Measurements from ENCODE around the gene SERAC1.
A peak's percentile ranks its signal among the peaks of the same experiment; 100 is the strongest.
"Not testable (repeated sequence)": the region's sequence is repeated elsewhere in the genome, so short reads cannot be mapped to it uniquely, and the experiment has no call there.

Gene SERAC1

GRCh38 chr6:158168040-158168289 lies at the start of gene SERAC1:
SERAC1 (minus strand) TSS chr6:158168262; CDS start chr6:158158363, 9,899 bp downstream.
- DNase-seq (ENCODE audit: low read depth in 1 of 2, low spot score in 1 of 2): no peak

- peak in 1 of 2 donors; percentile 59 for DNase-seq (ENCODE audit: low read depth in 1 of 2, low spot score in 1 of 2)
Measured at GRCh38 chr6:158213925-158214674, 46.0 kb upstream of the SERAC1 start.

- DNase-seq (ENCODE audit: low read depth in 1 of 2, low spot score in 1 of 2): no peak
Measured at GRCh38 chr6:158211273-158212055, 43.4 kb upstream of the SERAC1 start.

- DNase-seq (ENCODE audit: low read depth in 1 of 2, low spot score in 1 of 2): not testable (repeated sequence)
Measured at GRCh38 chr6:158209582-158210333, 41.7 kb upstream of the SERAC1 start.

DNA sequence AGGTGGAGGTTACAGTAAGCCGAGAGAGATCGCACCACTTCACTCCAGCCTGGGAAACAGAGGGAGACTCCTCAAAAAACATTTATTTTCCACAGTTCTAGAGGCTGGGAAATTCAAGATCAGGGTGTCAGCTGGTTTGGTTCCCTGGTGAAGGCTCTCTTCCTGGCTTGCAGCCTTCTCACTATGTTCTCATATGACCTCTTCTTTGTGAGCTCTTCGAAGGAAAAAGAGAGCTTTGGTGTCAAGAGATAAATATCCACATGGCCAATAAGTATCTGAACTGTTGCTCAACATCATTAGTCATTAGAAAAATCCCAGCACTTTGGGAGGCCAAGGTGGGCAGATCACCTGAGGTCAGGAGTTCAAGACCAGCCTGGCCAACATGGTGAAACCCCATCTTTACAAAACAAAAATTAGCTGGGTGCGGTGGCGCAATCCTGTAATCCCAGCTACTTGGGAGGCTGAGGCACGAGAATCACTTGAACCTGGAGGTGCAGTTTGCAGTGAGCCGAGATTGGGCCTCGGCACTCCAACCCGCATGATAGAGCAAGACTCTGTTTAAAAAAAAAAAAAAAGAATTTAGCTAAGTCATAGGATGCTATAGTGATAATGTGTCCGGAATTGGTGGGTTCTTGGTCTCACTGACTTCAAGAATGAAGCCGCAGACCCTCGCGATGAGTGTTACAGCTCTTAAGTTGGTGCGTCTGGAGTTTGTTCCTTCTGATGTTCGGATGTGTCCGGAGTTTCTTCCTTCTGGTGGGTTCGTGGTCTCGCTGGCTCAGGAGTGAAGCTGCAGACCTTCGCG lies 40.4 kb upstream of the SERAC1 start:
- DNase-seq (ENCODE audit: low read depth in 1 of 2, low spot score in 1 of 2): not testable (repeated sequence)

GRCh38 chr6:158207422-158207788 lies 39.3 kb upstream of the SERAC1 start:
- DNase-seq (ENCODE audit: low read depth in 1 of 2, low spot score in 1 of 2): peak in 1 of 2 donors; percentile 52

DNA sequence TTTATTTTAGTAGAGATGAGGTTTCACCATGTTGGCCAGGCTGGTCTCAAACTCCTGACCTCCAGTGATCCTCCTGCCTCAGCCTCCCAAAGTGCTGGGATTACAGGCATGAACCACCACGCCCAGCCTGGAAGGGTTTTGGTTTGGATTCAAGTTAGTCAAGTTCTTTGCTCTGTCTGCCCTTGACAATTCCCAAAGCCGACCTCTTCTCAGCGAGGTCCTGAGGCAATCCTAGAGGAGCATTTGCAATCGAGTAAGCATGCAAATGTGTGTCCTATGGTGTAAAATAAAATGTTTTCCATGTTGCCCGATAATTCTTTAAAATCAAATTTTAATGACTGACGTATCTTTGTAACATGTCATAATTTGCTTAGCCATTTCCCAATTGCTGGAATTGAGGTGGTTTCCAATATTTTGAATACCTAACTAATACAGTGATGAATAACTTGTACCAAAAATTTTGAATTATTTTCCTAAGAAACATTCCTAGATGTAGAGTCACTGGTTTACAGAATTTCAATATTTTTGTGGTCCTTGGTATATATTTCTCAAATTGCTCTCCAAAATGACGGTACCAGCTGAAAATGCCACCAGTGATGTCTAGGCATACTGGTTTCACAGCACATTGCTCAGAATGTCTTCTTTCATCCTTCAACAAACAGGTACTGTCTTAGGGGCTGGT lies 38.8 kb upstream of the SERAC1 start:
- no peak for DNase-seq (ENCODE audit: low read depth in 1 of 2, low spot score in 1 of 2)

- DNase-seq (ENCODE audit: low read depth in 1 of 2, low spot score in 1 of 2): no peak
Measured at GRCh38 chr6:158205169-158205944, 37.3 kb upstream of the SERAC1 start.

DNA sequence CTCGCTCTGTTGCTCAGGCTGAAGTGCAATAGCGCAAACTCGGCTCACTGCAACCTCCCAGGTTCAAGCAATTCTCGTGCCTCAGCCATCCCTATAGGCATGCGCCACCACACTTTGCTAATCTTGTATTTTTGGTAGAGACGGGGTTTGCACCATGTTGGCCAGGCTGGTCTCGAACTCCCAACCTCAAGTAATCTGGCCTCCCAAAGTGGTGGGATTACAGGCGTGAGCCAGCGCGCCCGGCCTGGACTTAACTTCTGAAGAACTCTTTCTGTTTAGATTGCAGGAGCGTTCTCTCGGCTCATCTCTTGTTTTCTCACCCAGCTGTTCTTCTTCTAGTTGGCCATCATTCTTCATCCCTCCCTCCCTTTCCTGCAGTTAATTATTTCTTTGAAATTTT lies 30.4 kb upstream of the SERAC1 start:
- no peak for DNase-seq (ENCODE audit: low read depth in 1 of 2, low spot score in 1 of 2)

DNA sequence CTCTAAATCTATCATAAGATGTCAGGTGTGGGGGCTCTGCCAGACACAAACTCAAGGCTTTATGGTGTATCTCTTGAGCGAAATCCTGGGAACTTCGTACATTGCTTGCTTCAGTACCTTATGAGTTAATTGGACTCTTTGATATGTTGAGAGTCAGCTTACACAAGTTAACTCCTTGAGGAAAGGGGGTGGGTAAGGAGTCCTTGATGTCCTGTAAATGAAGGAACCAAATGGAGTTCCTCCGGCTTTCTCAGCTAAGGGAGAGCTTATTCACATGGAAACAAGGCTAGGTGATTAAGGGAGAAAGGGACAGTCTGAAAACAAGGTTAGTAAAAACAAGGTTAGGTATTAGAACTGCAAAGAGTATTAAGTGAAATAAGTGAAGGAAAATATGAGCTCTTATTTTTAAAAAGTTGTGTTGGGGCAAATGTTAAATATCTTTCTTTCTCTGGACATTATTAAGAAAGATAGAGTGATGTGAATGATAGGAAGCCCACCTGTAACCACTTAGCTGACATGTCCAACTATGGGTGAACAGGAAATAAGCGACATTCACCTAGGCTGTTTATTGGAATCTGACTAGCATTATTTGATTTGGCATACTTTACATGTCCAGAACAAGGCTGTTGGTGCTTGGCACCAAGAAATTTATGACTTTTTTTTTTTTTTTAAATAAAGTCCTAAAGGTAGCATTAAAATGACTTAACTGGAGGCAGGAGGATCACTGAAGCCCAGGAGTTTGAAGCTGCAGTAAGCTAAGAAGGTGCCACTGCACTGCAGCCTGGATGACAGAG lies 26.6 kb upstream of the SERAC1 start:
- no peak for DNase-seq (ENCODE audit: low read depth in 1 of 2, low spot score in 1 of 2)

DNA sequence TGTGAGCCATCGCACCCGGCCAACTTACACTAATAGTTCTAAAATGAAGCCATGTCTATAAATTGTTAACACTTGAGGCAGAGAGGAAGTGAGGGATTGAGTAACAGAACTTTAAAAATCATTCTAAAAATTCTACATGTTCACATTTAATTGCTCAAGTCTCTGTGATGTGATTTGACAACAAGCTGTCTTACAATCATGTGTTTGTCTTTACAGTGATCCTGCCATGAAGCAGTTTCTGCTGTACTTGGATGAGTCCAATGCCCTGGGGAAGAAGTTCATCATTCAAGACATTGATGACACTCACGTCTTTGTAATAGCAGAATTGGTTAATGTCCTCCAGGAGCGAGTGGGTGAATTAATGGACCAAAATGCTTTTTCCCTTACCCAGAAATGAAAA lies 23.7 kb upstream of the SERAC1 start:
- no peak for DNase-seq (ENCODE audit: low read depth in 1 of 2, low spot score in 1 of 2)

- no peak for DNase-seq (ENCODE audit: low read depth in 1 of 2, low spot score in 1 of 2)
Measured at GRCh38 chr6:158191032-158191431, 23.0 kb upstream of the SERAC1 start.

- no peak for DNase-seq (ENCODE audit: low read depth in 1 of 2, low spot score in 1 of 2)
Measured at GRCh38 chr6:158188591-158188990, 20.5 kb upstream of the SERAC1 start.

DNA sequence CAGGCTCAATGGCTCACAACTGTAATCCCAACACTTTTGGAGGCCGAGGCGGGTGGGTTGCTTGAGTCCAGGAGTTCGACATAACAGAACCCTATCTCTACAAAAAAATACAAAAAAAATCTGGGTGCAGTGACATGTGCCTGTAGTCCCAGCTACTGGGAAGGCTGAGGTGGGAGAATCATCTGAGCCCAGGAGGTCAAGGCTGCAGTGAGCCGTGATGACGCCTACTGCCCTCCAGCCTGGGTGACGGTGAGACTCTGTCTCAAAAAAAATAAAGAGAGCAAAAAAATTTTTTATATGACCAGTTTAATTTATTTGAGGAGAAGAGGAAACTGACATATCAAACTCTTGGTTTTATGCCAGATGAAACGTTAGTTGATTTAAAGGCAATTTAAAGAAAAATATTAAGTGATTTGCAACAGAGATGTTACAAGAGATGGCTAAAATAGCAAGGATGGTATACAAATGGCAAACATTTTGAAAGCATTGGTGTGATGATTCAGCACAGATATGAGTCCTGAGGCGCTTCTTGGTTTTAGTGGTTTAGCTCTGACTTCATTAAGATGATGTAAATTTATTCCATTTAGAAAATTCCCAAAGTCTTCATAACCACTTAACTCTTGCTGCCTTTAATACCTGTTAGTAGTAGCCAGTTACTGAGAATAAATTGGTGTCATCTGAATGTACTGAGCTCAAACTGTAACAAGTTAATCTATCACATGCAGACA lies 17.8 kb upstream of the SERAC1 start:
- DNase-seq (ENCODE audit: low read depth in 1 of 2, low spot score in 1 of 2): no peak

- no peak for DNase-seq (ENCODE audit: low read depth in 1 of 2, low spot score in 1 of 2)
Measured at GRCh38 chr6:158184608-158185007, 16.5 kb upstream of the SERAC1 start.

DNA sequence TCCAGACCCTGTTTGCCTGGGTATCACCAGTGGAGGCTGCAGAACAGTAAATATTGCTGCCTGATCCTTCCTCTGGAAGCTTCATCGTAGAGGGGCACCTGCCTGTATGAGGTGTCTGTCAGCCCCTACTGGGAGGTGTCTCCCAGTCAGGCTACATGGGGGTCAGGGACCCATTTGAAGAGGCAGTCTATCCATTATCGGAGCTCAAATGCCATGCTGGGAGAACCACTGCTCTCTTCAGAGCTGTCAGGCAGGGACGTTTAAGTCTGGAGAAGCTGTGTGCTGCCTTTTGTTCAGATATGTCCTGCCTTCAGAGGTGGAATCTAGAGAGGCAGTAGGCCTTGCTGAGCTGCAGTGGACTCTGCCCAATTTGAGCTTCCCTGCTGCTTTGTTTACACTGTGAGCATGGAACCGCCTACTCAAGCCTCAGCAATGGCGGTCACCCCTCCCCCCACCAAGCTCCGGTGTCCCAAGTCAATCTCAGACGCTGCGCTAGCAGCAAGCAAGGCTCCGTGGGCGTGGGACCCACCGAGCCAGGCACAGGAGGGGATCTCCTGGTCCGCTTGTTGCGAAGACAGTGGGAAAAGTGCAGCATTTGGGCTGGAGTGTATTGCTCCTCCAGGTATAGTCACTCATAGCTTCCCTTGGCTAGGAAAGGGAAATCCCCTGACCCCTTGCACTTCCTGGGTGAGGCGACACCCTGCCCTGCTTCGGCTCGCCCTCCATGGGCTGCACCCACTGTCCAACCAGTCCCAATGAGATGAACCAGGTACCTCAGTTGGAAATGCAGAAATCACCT lies 15.3 kb upstream of the SERAC1 start:
- not testable (repeated sequence) for DNase-seq (ENCODE audit: low read depth in 1 of 2, low spot score in 1 of 2)

DNA sequence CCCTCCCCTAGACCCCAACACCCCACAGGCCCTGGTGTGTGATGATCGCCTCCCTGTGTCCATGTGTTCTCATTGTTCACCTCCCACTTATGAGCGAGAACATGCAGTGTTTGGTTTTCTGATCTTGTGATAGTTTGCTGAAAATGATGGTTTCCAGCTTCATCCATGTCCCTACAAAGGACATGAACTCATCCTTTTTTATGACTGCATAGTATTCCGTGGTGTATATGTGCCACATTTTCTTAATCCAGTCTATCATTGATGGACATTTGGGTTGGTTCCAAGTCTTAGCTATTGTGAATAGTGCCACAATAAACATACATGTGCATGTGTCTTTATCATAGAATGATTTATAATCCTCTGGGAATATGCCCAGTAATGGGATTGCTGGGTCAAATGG lies 9.7 kb upstream of the SERAC1 start:
- DNase-seq (ENCODE audit: low read depth in 1 of 2, low spot score in 1 of 2): not testable (repeated sequence)

GRCh38 chr6:158175111-158175510 lies 7.0 kb upstream of the SERAC1 start:
- DNase-seq (ENCODE audit: low read depth in 1 of 2, low spot score in 1 of 2): no peak

Measured in activated CD4-positive, alpha-beta T cell treated with anti-CD3 and anti-CD28 coated beads, Interleukin-2, amount 50 U/mL, for 24 hours (primary cell).